GM12873 (cell line): ENCODE measurements around the gene BAIAP2L2.

Source experiments
- CTCF ChIP-seq: IDR thresholded peaks from 2 replicates; pipeline ENCODE4 v1.5.1; 2012; ENCODE audit warnings: low read depth, mild to moderate bottlenecking, moderate library complexity, low read length, control low read depth; ENCODE audit not compliant: insufficient read depth; ENCODE audit errors: missing control alignments

Gene BAIAP2L2

GRCh38 chr22:38081941-38082828, 28.3 kb downstream of the BAIAP2L2 start:
- no peak for TF ChIP-seq CTCF

- no peak for TF ChIP-seq CTCF
These were observed 28.9 kb downstream of the BAIAP2L2 start for GRCh38 chr22:38081636-38081940.

DNA sequence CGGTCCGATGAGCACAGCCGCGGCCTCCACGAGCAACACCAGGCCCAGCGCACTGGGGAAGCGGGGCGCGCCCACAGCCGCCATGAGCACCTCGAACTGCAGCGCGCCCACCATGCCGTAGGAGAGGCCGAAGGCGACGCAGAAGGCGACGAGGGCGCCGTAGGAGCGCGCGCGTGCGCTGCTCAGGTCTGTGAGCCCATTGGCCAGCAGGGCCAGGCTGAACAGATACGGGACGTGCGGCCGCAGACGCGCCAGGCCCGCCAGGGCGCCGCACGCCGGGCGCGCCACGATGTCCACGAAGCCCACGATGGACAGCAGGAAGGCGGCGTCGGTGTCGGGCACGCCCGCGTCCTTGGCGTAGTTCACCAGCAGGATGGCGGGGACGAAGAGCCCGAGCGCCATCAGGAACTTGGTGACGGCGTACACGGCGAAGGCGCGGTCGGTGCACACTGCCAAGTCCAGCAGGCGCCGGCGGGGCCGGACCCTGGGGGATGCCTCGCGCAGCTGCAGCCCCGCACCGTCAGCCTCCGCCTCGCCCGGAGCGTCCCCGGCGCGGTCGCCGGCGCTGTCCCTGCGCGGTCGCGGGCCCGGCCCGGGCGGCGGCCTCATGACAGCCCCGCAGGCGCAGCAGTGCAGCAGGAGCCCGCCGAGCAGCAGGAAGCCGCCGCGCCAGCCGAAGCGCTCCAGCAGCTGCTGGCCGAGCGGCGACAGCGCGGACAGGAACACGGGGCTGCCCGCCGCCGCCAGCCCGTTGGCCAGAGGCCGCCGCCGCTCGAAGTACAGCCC, 29.4 kb downstream of the BAIAP2L2 start:
- no peak for TF ChIP-seq CTCF

DNA sequence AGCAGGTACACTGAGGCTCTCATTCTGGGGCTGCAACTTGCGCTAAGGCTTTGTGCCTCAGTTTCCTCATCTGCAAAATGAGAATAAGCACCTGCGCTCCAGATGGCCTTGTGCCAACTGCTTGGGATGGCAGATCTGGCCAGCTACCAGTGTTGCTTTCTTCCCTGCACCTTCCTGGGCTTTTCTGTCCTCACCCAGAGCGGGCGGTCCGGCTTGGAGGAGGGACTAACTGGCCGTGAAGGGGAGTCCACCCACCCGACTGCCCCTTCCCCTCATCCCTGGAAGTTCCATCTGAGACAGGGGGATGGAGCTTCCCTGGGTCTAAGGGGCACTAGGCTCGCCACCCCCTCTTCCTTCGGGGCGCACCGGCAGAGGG, 30.0 kb downstream of the BAIAP2L2 start:
- TF ChIP-seq CTCF = no peak

- no peak for TF ChIP-seq CTCF
These were observed 30.7 kb downstream of the BAIAP2L2 start for GRCh38 chr22:38079804-38080203.

DNA sequence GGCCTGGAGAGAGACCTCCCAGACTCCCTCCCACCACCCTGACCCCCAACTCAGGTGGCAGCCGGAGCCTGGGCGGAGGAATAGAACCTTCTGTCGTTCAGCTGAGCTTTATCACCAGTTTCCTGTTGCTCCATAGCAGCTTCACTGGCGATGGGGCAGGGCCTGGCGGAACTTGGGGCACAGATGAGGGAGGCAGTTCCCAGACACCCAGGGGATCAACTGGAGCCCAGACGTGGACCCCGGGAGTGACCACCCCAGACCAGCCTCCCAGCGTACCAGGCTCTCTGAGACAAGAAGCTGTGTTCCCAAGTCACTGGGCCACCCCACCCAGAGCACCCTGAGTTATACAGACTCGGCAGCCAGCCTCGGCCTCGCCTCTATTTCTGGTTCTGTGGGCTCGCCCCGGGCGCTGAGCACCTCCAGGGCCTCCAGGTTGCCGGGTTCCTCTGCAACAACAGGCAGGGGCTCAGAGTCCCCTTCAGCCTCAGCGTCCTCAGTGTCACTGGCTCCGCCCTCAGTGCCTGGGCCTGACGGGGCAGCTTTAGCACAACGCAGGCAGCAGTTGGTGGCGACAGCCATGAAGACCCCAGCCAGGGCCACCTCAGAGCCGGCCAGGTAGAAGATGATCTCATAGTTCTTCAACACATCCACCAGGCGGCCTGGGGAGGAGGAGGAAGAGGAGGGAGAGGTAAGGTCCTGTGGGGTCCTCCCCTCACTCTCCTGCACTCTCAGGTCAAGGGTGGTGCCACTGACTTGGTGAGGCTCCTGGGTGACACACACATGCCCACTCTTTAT, 32.2 kb downstream of the BAIAP2L2 start:
- TF ChIP-seq CTCF = no peak

GRCh38 chr22:38077595-38077994, 32.9 kb downstream of the BAIAP2L2 start:
- no peak for TF ChIP-seq CTCF
